ENCODE data around the gene TARDBP.

Gene TARDBP

DNA sequence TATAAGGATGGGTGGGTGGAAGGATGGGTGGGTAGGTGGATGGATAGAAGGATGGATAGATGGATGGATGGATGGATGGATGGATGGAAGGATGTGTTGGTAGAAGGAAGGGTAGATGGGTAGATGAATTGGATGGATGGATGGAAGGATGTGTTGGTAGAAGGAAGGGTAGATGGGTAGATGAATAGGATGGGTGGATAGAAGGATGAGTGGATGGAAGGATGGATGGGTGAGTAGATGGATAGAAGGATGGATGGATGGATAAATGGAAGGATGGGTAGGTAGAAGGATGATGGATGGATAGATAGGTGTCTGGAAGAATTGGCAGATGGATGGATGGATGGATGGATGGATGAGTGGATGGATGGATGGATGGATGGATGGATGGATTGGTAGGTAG, 28.6 kb downstream of the TARDBP start:
- TF ChIP-seq, protein P1, sequence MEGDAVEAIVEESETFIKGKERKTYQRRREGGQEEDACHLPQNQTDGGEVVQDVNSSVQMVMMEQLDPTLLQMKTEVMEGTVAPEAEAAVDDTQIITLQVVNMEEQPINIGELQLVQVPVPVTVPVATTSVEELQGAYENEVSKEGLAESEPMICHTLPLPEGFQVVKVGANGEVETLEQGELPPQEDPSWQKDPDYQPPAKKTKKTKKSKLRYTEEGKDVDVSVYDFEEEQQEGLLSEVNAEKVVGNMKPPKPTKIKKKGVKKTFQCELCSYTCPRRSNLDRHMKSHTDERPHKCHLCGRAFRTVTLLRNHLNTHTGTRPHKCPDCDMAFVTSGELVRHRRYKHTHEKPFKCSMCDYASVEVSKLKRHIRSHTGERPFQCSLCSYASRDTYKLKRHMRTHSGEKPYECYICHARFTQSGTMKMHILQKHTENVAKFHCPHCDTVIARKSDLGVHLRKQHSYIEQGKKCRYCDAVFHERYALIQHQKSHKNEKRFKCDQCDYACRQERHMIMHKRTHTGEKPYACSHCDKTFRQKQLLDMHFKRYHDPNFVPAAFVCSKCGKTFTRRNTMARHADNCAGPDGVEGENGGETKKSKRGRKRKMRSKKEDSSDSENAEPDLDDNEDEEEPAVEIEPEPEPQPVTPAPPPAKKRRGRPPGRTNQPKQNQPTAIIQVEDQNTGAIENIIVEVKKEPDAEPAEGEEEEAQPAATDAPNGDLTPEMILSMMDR (IDR thresholded peaks at IDR 0.05; ENCODE audit: extremely low read depth, insufficient read depth, missing control alignments) = no peak
- DNase-seq (ENCODE audit: low spot score) = no peak
- in situ Hi-C loops (cut with MboI; ENCODE audit: low pct_unique_long_range_greater_than_20kb, low sequenced_read_pairs, unreplicated experiment) = loop anchor here (25.0 kb wide), 1 partner anchor 596 kb away; no protein-coding TSS in a partner anchor

DNA sequence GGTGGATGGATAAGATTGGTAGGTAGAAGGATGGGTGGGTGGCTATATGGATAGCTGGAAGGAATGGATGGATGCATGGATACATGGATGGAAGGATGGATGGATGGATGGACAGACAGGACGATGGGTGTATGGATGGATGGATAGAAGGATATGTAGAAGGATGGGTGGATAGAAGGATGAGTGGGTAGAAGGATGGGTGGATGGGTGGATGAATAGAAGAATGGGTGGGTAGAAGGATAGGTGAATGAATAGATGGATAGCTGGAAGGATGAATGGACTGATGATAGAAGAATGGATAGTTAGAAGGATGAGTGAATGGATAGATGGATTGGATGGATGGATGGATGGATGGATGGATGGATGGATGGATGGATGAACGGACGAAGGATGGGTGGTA, 29.6 kb downstream of the TARDBP start:
- no peak for DNase-seq (ENCODE audit: low spot score)
- in situ Hi-C loops (cut with MboI; ENCODE audit: low pct_unique_long_range_greater_than_20kb, low sequenced_read_pairs, unreplicated experiment) = loop anchor here (25.0 kb wide), 1 partner anchor 595 kb away; no protein-coding TSS in a partner anchor
- TF ChIP-seq, protein P1 (IDR thresholded peaks at IDR 0.05; ENCODE audit: extremely low read depth, insufficient read depth, missing control alignments) = no peak

DNA sequence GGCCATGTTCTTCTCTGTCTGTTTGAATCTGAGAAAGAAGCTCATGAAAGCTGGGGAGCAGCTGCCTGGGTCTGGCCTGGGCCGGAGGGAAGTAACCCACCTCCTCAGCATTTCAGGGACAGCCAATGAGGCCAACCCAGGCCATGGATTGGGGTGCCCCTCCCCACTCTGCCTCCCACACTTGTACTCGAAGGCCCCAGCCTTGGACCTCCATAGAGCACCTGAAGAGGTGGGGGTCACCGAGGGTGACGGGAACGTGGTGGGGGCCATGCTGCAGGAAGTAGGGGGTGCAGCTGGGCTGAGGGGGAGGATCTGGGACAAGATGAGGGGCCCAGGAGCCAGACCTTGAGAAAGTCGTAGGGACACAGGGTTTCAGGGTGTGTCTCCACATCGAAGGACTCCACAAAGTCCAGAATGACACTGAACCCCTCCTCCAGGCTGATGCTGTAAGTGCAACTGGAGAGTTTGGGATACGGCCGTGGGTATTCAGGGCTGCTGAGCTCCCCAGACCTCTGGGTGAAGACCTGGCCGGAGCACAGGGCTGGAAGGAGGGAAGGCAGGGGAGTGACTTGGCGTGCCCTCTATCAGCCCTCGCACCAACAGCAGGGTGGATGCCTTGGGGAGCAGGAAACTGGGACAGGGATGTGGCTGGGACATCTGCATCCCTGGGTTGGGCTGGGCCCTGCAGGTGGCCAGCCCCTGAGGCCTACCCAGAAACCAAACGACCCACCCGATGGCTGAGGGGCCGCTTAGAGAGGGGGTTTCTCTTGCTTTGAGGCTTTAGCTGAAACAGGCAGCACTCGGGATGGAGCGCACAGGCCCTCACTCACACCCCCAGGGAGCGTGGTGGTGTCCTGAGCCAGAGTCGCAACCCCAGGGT, 30.8 kb downstream of the TARDBP start:
- TF ChIP-seq, protein P1 (IDR thresholded peaks at IDR 0.05; ENCODE audit: extremely low read depth, insufficient read depth, missing control alignments) = no peak
- in situ Hi-C loops (cut with MboI; ENCODE audit: low pct_unique_long_range_greater_than_20kb, low sequenced_read_pairs, unreplicated experiment) = loop anchor here (25.0 kb wide), 1 partner anchor 594 kb away; no protein-coding TSS in a partner anchor

DNA sequence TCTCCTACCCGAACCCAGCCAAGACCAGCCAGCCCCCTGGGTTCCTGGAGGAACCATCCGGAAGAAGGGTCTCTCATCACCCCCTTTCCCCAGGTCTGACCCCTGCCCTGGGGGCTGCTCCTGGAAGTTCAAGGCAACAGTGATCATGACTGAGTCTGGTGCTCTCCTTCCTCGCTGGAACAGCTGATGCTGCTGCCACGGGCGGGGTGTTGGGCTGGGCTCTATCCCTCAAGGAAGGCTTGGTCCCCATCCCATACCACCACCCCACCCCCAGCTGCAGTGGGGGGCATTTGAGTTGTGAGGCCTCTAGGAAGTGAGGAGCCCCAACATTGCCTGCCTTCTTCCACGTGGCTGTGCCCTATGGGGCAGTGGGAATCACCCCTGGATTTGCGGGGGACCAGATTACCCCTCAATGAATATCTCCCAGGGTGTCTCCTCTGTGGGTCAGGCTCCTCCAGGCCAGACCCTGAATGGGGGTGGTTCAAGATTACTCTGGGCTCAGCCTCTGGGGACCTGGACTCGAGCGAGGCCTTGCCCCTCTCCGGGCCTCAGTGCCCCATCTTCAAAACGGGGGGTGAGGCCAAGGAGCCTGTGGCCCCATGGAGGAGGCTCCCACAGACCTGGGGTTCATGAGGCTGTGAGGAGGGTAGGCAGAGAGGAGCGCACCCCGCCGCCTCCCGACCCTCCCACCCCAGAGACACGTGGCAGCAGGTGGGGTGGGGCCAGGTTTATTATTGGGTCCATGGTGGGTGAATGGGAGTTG, 31.8 kb downstream of the TARDBP start:
- in situ Hi-C loops (cut with MboI; ENCODE audit: low pct_unique_long_range_greater_than_20kb, low sequenced_read_pairs, unreplicated experiment) = loop anchor here (25.0 kb wide), 1 partner anchor 593 kb away; no protein-coding TSS in a partner anchor
- TF ChIP-seq, protein P1 (IDR thresholded peaks at IDR 0.05; ENCODE audit: extremely low read depth, insufficient read depth, missing control alignments) = no peak
- DNase-seq (ENCODE audit: low spot score) = no peak

More for the DNA sequence above, 30.8 kb downstream of the TARDBP start:
- no peak for DNase-seq (ENCODE audit: low spot score)

DNA sequence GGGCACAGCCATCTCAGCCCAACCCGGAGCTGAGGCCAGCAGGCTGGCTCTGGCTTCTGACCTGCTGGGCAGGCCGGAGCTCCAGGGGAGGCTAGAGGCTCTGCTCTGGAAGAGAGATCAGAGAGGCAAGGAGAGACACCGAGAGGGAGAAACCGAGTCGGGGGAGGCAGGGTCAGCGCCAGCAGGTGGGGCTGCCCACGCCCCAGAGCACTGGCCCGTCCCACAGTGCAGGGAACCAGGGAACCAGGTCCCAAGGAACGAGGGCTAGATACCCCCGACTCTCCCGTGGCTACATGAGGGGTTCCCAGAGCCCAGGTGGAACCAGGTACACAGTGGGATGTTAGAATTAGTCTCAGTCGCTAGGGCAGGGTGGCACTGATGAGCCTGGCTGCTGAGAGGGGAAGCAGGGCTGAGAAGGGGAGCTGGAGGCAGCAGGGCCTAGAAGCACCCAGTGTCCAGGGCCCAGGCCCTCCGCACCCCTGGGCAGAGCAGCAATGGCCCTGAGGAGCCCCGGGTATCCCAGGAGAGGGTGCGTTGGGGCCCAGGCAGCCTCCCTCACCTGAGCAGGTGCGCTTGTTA, 32.5 kb downstream of the TARDBP start:
- in situ Hi-C loops (cut with MboI; ENCODE audit: low pct_unique_long_range_greater_than_20kb, low sequenced_read_pairs, unreplicated experiment) = loop anchor here (25.0 kb wide), 1 partner anchor 592 kb away; no protein-coding TSS in a partner anchor
- TF ChIP-seq, protein P1 (IDR thresholded peaks at IDR 0.05; ENCODE audit: extremely low read depth, insufficient read depth, missing control alignments) = no peak
- no peak for DNase-seq (ENCODE audit: low spot score)

All from GM13977 (cell line).